ENCODE data around the gene SMURF1.

DNA sequence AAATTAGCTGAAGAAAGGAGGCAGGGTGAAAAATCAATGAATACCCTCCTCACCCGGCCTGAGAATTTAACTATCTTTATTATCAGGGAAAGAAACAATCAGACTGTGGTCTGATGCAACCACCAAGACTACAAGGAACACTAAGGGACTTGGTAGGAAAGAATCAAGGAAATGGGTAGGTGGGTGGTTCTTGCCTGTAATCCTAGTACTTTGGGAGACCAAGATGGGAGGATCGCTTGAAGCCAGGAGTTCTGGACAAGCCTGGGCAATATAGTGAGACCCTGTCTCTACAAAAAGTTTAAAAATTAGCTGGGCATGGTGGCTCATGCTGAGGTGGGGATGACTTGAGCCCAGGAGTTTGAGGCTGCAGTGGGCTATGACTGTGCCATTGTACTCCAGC lies 12.6 kb downstream of the SMURF1 start:
- no peak for TF ChIP-seq CTCF (IDR thresholded peaks at IDR 0.05)
- no peak for TF ChIP-seq POLR2A (IDR thresholded peaks at IDR 0.05)
